HG03039 (cell line): ENCODE measurements around the gene NPHP4.

Experiments
- ATAC-seq: cut with Tn5 transposase; IDR thresholded peaks from one replicate; pipeline ENCODE4 v1.9.1; 2021; ENCODE audit warnings: mild to moderate bottlenecking, moderate library complexity; ENCODE audit not compliant: unreplicated experiment

NPHP4 gene

GRCh38 chr1:6004412-6005123, 12.3 kb upstream of the NPHP4 start:
- ATAC-seq: no peak

GRCh38 chr1:6003568-6004411, 11.6 kb upstream of the NPHP4 start:
- no peak for ATAC-seq

GRCh38 chr1:6002714-6003501, 10.7 kb upstream of the NPHP4 start:
- no peak for ATAC-seq

GRCh38 chr1:6001992-6002576, 9.9 kb upstream of the NPHP4 start:
- no peak for ATAC-seq

GRCh38 chr1:6000444-6001288, 8.4 kb upstream of the NPHP4 start:
- ATAC-seq: no peak

GRCh38 chr1:5999711-6000443, 7.7 kb upstream of the NPHP4 start:
- no peak for ATAC-seq

- ATAC-seq: no peak
Observed at GRCh38 chr1:5998906-5999301, 6.7 kb upstream of the NPHP4 start.

- ATAC-seq: no peak
Observed at GRCh38 chr1:5998051-5998905, 6.1 kb upstream of the NPHP4 start.

- ATAC-seq: no peak
Observed at GRCh38 chr1:5997316-5997715, 5.1 kb upstream of the NPHP4 start.

GRCh38 chr1:5996641-5997270, 4.5 kb upstream of the NPHP4 start:
- ATAC-seq: no peak

GRCh38 chr1:5995871-5996630, 3.8 kb upstream of the NPHP4 start:
- no peak for ATAC-seq

GRCh38 chr1:5994713-5995621, 2.7 kb upstream of the NPHP4 start:
- ATAC-seq: no peak

- no peak for ATAC-seq
Observed at GRCh38 chr1:5993556-5994491, 1.6 kb upstream of the NPHP4 start.

- ATAC-seq: no peak
Observed at GRCh38 chr1:5992814-5993555, 760 bp upstream of the NPHP4 start.
